ENCODE data around the gene NINJ2.
A peak's percentile ranks its signal among the peaks of the same experiment; 100 is the strongest.

The NINJ2 gene

DNA sequence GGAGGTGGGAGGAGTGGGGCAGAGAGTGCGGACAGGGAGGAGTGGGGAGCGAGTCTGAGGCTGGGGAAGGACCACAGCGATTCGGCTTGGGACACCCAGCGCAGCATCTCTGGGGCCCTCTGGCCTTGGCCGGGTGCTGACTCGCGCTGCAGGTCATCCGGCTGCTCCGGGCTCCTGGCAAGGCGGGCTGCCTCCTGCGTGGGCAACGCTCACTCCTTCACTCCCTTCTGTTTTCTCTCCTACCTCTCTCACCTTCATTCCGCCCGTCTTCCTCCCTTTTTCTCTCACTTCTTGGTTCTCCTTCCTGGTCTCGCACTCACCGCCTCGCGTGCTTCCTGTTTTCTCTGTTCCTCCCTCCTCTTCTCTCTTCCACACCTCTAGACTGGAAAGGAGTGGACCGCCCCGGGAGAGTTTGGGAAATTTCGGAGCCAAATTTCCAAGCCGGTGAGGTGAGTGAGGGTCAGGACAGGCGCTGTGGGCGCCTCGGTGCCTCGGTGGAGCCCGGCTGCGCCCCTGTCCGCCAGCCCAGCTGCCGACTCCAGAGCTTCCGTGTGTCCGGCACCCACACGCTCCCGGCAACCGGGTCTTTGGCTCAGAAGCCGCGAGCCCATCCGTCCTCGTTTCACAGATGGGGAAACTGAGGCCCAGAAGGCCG is 116.9 kb downstream of the NINJ2 start:
- no peak overlapping the region for H3K27ac ChIP-seq (ENCODE audit: low read length)
- no peak for ATAC-seq (ENCODE audit: insufficient read depth, low read depth)
- H3K4me3 ChIP-seq (ENCODE audit: low read depth in 1 of 2, low read length in 2 of 2): peak overlapping the region in 1 of 2 experiments; percentile 30; a peak in 1 of 4 replicates
- H3K79me2 ChIP-seq (ENCODE audit: insufficient read depth, low read length): no peaks in the 10 kb centered on the region
- peak overlapping the region; percentile 58 for H3K4me2 ChIP-seq (ENCODE audit: insufficient read depth, low read length)
- H3K9me3 ChIP-seq (ENCODE audit: insufficient read depth, low read length, severe bottlenecking): no peaks in the 10 kb centered on the region
- TF ChIP-seq, protein P1, sequence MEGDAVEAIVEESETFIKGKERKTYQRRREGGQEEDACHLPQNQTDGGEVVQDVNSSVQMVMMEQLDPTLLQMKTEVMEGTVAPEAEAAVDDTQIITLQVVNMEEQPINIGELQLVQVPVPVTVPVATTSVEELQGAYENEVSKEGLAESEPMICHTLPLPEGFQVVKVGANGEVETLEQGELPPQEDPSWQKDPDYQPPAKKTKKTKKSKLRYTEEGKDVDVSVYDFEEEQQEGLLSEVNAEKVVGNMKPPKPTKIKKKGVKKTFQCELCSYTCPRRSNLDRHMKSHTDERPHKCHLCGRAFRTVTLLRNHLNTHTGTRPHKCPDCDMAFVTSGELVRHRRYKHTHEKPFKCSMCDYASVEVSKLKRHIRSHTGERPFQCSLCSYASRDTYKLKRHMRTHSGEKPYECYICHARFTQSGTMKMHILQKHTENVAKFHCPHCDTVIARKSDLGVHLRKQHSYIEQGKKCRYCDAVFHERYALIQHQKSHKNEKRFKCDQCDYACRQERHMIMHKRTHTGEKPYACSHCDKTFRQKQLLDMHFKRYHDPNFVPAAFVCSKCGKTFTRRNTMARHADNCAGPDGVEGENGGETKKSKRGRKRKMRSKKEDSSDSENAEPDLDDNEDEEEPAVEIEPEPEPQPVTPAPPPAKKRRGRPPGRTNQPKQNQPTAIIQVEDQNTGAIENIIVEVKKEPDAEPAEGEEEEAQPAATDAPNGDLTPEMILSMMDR (IDR thresholded peaks at IDR 0.05; ENCODE audit: borderline replicate concordance, extremely low read depth, low read length, poor library complexity, severe bottlenecking): no peak
- no peak for TF ChIP-seq EZH2 (IDR thresholded peaks at IDR 0.05; ENCODE audit: borderline replicate concordance, low read depth, low read length, severe bottlenecking)
- H3K9ac ChIP-seq (ENCODE audit: low read depth, low read length): no peak overlapping the region
- H2AFZ ChIP-seq (ENCODE audit: low read depth, low read length): peak overlapping the region; percentile 66
- H4K20me1 ChIP-seq (ENCODE audit: insufficient read depth, low read length): peaks cover 5% of the 10 kb centered on the region; the same call in 1 of the 2 replicates
- H3K27me3 ChIP-seq (ENCODE audit: insufficient read depth, low read length, poor library complexity): peaks cover 16% of the 10 kb centered on the region
- peaks cover 9% of the 10 kb centered on the region for H3K4me1 ChIP-seq (ENCODE audit: insufficient read depth, low read length)
- DNase-seq: no peak
- H3K36me3 ChIP-seq (ENCODE audit: insufficient read depth, low read length): no peaks in the 10 kb centered on the region

DNA sequence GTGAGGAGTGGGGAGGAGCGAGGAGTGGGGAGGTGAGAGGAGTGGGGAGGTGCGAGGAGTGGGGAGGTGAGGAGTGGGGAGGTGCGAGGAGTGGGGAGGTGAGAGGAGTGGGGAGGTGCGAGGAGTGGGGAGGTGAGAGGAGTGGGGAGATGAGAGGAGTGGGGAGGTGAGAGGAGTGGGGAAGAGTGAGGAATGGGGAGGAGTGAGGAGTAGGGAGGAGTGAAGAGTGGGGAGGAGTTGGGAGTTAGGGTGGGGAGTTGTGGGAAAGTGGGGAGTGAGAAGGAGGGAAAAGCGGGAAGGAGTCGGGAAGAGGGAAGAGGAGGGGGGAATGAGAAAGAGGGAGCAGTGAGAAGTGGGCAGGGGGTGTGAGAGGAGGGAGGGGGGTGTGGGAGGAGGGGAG is 117.4 kb downstream of the NINJ2 start:
- TF ChIP-seq, protein P1 (IDR thresholded peaks at IDR 0.05; ENCODE audit: borderline replicate concordance, extremely low read depth, low read length, poor library complexity, severe bottlenecking): no peak
- TF ChIP-seq EZH2 (IDR thresholded peaks at IDR 0.05; ENCODE audit: borderline replicate concordance, low read depth, low read length, severe bottlenecking): no peak
- no peak for ATAC-seq (ENCODE audit: insufficient read depth, low read depth)

DNA sequence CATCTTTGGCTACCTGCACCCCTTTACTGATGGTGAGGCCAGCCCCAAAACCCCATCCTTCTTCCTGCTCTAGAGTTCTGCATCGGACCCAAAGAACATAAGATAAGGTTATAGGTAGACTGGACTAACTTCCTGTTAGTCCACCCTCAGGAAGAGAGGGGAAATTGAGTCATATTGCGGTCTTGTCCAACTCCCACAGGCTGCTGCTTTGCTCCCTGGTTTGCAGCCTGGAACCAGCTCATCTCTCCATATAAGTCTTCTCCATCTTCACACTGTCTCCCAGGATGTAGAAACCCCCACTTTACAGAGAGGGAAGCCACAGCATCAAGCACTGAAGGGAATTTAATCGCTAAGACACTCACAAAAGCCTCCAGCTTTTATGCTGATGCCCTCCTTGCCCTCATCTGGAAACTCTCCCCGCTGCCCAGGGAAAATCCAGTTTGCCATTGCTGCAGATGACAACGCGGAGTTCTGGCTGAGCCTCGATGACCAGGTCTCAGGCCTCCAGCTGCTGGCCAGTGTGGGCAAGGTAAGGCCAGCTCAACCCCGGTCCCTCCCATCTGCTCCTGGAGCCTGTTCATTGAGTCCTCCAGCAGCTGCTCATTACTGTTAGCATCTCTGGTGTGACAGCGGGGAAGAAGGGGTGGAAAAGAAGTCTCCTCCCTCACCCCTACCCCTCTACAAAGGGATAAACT is 118.2 kb downstream of the NINJ2 start:
- TF ChIP-seq EZH2 (IDR thresholded peaks at IDR 0.05; ENCODE audit: borderline replicate concordance, low read depth, low read length, severe bottlenecking): no peak
- TF ChIP-seq, protein P1 (IDR thresholded peaks at IDR 0.05; ENCODE audit: borderline replicate concordance, extremely low read depth, low read length, poor library complexity, severe bottlenecking): no peak
- no peak for ATAC-seq (ENCODE audit: insufficient read depth, low read depth)

More for the DNA sequence above, 117.4 kb downstream of the NINJ2 start:
- Histone ChIP-seq H3K27ac (ENCODE audit: low read length) (no peak overlapping the region), H3K9me3 (ENCODE audit: insufficient read depth, low read length, severe bottlenecking) (no peaks in the 10 kb centered on the region), H4K20me1 (ENCODE audit: insufficient read depth, low read length) (peaks cover 2% of the 10 kb centered on the region; the same call in 1 of the 2 replicates), H3K36me3 (ENCODE audit: insufficient read depth, low read length) (no peaks in the 10 kb centered on the region), H3K9ac (ENCODE audit: low read depth, low read length) (no peak overlapping the region), H3K4me2 (ENCODE audit: insufficient read depth, low read length) (no peak overlapping the region), H3K27me3 (ENCODE audit: insufficient read depth, low read length, poor library complexity) (peaks cover 11% of the 10 kb centered on the region), H3K4me1 (ENCODE audit: insufficient read depth, low read length) (peaks cover 9% of the 10 kb centered on the region), H2AFZ (ENCODE audit: low read depth, low read length) (no peak overlapping the region), H3K4me3 (ENCODE audit: low read depth in 1 of 2, low read length in 2 of 2) (no peak overlapping the region), H3K79me2 (ENCODE audit: insufficient read depth, low read length) (no peaks in the 10 kb centered on the region)
- no peak for DNase-seq

More for the DNA sequence above, 118.2 kb downstream of the NINJ2 start:
- Histone ChIP-seq H3K36me3 (ENCODE audit: insufficient read depth, low read length) (no peaks in the 10 kb centered on the region), H3K9ac (ENCODE audit: low read depth, low read length) (no peak overlapping the region), H4K20me1 (ENCODE audit: insufficient read depth, low read length) (peaks cover 2% of the 10 kb centered on the region; the same call in 1 of the 2 replicates), H3K9me3 (ENCODE audit: insufficient read depth, low read length, severe bottlenecking) (no peaks in the 10 kb centered on the region), H3K4me2 (ENCODE audit: insufficient read depth, low read length) (no peak overlapping the region), H3K27ac (ENCODE audit: low read length) (no peak overlapping the region), H3K4me3 (ENCODE audit: low read depth in 1 of 2, low read length in 2 of 2) (no peak overlapping the region), H3K4me1 (ENCODE audit: insufficient read depth, low read length) (peaks cover 9% of the 10 kb centered on the region), H2AFZ (ENCODE audit: low read depth, low read length) (no peak overlapping the region), H3K79me2 (ENCODE audit: insufficient read depth, low read length) (no peaks in the 10 kb centered on the region), H3K27me3 (ENCODE audit: insufficient read depth, low read length, poor library complexity) (peaks cover 9% of the 10 kb centered on the region)
- no peak for DNase-seq

All from DND-41 (cell line).